Daoy (cell line): ENCODE data around the gene NQO2. TPM values are rescaled to one million over a fixed set of nuclear protein-coding genes. Genes with fewer than 3 reads are reported as not detected.
"Not testable (repeated sequence)": the region's sequence is repeated elsewhere in the genome, so short reads cannot be mapped to it uniquely, and the experiment has no call there.

Source experiments
- DNase-seq: peaks from one replicate; pipeline ENCODE4 v3.0.0-alpha.2; 2015; ENCODE audit warnings: low read depth
- total RNA-seq: library from RNA; depleted of rRNA; stranded (reverse); fragments of >200 nt; shearing (Covaris generic); gene quantifications from 2 replicates; pipeline ENCODE4 v1.2.3, GENCODE V29; 2014

NQO2 gene
- total RNA-seq, 1 experiment from 2014 or later = 17.5 TPM

DNA sequence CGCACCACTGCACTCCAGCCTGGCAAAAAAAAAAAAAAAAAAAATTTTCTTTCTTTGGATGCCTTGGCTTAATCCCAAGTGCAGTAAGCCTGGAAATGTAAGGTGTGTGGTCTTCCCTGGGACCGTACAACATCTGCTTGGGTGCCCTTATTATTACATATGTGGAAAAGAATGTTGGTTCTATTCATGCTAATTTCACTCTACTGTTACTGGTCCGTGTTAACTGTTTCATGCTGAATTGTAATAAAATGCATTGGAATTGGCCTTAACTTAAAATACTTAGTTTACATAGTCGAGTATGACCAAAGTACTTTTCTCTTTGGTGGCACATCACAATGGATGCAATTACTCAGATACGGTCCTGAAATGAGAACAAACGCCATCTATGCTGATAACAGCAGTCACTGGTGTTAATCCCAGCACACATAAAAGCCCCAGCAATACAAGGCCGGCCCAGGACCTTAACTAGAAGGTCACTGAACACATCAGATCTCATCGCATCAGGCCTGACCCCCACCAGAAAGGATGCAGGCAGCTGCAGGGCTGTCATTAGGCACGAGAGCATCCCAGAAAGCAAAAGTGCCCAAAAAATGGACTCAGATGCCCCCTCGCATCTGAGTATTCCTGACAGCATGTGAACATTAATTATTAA, 29.5 kb upstream of the NQO2 start:
- no peak for DNase-seq

DNA sequence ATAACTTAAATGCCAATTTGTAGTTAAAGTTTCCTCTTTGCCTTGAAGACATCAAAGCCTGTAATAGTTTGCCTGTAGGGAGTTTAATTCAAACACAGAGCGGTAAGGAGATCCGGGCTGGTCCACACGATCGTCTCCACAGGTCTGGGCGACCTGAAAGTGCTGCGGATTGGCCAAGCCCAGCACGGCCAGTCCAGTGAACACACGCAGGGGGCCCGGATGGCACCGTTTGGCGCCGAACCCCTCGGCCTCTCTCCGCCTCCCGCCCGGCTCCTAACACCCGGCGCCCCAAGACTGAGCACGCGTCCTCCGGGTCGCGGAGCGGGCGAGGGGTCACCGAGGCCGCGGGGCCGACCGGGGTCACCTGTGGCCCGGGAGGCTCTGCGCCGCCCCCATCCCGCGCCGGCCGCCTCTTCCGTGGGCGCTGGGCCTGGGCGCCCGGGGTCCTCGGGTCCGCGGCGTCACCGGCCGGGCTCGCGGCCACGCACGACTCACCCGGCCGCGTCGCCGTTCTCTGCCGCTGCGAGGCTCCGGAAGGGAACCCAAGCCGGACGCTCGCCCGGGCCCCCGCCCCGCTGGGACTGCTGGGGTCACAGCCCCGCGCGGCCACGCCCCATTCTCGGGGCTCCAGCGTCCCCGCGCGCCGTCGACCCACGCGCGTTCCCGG, 28.8 kb upstream of the NQO2 start:
- peak; percentile 65 for DNase-seq

DNA sequence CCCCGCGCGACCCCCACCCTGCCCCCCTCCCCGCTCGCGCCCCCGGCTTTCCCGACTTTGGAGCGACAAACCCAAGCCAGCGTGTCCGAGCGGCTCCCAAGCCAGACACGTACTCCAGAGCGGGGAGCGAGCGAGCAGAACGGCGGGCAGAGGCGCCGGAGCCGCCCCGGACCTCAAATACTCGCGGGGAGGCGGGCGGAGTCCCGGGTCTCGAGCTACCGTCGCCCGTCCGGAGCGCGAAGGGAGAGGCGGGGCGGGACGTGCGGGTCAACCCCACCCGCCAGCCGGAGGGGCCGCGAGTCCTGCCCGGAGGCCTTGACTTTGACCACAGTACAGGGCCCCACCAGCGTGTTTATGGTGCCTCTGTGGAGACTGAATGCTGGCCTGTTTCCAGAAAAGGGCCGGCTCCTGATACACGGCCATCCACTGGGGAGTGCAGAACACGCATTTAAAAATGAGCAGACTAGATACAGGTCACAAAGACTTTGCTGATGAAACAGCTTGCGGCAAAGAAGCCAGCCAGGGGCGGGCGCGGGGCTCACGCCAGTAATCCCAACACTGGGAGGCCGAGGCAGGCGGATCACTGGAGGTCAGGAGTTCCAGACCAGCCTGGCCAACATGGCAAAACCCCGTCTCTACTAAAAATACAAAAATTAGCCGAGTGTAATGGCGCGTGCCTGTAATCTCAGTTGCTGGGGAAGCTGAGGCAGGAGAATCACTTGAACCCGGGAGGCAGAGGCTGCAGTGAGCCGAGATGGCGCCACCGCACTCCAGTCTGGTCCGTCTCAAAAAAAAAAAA, 28.1 kb upstream of the NQO2 start, which contains the start of gene SERPINB6:
TSS of gene SERPINB6 (minus strand) at position 148 of the 799 bp plus-strand sequence. CDS start 12,235 bp downstream, outside the sequence.
- peak; percentile 62 for DNase-seq

DNA sequence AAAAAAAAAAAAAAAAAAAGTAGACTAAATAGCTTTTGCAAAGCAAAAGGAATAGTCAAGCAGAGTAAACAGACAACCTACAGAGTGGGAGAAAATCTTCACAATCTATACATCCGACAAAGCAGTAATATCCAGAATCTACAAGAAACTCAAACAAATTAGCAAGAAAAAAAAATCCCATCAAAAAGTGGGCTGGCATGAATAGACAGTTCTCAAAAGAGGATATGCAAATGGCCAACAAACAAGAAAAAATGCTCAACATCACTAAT, 27.5 kb upstream of the NQO2 start:
- not testable (repeated sequence) for DNase-seq

DNA sequence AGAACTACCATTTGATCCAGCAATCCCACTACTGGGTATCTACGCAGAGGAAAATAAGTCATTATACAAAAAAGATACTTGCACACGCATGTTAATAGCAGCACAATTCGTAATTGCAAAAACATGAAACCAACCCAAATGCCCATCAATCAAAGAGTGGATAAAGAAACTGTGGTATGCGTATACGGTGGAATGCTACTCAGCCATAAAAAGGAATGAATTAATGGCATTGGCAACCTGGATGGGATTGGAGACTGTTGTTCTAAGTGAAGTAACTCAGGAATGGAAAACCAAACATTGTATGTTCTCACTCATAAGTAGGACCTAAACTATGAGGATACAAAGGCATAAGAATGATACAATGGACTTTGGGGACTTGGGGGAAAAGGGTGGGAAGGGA, 27.0 kb upstream of the NQO2 start:
- not testable (repeated sequence) for DNase-seq

DNA sequence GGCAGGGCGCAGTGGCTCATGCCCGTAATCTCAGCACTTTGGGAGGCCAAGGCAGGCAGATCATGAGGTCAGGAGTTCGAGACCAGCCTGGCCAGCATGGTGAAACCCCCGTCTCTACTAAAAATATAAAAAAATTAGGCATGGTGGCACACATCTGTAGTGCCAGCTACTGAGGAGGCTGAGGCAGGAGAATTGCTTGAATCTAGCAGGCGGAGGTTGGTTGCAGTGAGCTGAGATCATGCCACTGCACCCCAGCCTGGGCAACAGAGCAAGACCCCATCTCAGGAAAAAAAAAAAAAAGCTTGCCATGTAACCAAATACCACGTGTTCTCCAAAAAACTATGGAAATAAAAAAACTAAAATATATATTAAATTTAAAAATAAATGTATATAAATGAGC, 26.5 kb upstream of the NQO2 start:
- DNase-seq = not testable (repeated sequence)

DNA sequence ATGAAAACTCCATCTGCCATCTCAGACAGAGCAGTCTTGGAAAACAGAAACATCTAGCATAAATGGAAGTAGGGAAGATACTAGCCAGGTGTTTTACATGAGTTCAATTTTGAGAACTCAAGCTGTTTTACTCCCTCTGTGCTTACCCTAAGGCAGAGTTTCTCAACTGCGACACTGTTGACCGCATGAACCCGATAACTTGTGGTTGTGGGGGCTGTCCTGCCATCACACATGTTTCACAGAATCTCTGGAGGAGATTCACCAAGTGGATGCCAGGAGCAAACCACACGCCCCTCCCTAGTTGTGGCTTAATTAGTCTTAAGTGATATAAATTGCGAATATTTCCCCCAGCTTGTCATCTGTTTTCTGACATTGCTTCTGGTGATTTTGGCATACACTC, 26.0 kb upstream of the NQO2 start:
- peak; percentile 55 for DNase-seq

DNA sequence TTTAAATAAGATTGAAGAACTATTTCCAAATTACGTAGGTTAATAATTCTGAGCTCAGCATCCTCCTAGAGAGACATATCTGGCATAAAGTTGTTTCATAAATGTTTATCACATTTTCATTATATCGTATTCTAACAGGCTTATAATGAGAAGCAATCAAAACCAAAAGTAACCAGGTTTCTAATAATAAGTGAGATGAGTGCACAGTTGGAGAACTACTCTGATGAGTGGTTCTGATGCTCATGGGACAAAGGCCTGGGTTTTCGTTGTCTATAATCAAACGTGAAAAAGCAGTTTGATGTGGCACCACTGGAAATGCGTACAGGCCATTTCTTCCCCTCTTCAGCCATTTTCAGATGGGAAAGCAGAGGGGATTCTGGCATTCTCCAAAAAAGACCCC, 23.6 kb upstream of the NQO2 start:
- no peak for DNase-seq

DNA sequence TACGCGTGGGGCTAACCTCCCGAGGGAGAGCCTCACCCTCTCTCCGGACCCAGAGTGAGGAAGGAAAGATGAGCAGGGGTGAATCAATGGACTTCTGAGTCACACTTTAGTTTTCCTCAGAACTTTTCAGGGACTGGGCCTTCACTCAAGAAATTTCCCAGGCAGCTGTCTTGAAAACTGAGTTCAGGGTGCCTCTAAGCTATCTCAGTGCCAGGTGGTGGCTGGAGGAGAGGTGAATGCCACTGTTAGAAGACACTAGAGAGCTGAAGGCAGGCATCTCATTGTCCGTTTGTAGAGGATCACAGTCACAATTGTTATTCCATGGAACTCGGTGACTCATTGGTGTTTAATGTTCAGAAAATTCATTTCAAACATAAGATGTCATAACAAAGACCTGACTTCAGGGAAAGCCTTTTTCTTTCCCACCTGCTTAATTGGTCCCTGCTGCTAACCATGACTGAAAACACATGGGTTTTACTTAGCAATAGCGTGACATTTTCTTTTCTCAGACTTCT, 23.1 kb upstream of the NQO2 start:
- DNase-seq = peak; percentile 73

DNA sequence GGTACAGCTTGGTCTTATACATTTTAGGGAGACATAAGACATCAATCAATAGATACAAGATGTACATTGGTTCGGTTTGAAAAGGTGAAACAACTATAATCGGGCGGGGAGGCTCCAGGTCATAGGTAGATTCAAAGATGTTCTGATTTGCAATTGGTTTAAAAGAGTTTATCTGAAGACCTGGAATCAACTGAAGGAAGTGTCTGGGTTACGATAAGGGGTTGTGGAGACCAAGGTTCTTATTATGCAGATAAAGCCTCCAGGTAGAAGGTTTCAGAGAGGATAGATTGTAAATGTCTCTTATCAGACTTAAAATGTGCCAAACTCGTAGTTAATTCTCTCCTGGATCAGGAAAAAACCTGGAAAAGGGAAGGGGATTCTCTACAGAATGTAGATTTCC, 22.4 kb upstream of the NQO2 start:
- no peak for DNase-seq

DNA sequence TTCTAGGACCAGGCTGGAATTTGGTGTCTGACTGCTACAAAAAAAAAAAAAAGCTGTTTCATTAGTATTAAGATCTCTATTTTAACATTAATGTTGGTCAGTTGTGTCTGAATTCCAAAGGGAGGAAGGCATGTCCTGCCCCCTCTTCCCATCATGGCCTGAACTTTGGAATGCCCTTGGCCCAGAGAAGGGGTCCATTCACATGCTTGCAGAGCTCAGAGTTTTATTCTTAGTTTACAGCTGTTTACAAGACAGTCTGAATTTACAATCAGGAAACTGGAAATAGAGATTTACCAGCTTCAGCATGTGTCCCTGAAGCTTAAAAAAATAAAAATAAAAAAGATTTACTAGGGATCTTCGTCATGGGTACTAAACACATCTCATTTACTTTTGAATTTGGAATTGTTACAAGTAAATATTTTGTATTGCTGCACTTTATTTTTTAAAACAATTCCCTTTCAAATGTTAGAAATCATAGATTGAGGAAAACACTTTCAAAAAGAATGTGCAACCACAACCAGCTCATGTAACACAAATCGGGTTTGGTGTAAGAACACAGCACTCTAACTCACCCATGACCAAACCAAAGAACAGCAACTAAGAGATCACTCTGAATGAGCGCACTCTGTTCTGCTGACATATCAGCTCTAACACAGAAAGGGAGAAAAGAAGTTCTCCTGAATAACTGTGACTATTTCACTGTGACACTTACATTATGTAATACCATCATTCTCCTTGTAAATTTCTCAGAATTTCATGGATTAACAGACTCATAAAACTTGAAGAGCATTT, 21.7 kb upstream of the NQO2 start:
- DNase-seq = no peak

DNA sequence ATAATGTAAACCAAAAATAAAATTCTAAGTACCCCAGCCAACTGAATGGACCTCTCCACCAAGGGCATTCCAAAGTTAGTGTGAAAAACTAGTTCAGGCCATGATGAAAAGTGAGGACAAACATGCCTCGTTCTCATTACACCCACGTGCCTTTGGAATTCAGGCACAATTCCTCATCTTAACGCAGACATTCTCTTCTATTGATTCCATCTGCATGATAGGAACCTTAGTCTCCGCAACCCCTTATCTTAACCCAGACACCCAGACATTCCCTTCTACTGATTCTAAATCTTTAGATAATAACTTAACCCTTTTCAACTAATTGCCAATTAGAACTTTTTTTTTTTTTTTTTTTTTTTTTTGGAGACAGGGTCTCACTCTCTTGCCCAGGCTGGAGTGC, 20.8 kb upstream of the NQO2 start:
- DNase-seq = no peak

DNA sequence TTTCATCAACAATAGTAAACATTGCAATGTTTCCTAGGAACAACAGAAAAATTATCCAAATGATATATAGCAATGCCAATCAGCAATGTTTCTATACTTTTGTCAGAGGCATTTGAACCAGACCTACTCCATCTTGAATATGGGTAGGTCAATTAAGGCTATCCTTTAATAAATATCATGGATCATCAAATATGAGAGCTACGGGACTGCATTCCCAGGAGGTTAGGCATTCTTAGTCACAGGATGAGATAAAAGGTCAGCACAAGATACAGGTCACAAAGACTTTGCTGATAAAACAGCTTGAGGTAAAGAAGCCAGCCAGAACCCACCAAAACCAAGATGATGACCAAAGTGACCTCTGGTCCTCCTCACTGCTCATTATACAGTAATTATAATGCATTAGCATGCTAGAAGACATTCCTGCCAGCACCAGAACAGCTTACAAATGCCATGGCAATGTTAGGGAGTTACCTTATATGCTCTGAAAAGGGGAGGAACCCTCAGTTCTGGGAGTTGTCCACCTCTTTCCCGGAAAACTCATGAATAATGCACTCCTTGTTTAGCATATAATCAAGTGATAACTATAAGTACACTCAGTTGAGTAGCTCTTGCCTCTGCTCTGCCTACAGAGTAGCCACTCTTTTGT, 19.8 kb upstream of the NQO2 start:
- no peak for DNase-seq

DNA sequence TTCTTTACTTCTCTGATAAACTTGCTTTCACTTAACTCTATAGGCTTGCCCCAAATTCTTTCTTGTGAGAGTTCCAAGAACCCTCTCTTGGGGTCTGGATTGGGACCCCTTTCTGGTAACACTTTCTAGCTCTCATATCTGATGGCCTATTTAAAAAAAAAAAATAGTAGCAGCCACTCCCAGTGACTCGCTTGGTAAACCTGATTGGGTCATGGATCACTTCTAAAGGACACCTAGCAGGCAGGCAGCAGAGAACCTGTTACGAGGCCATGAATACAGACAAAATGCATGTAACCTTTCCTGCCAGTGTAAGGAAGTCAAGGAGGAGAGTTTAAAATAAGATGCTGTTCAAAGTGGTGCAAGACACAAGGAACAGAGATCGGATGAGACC, 19.2 kb upstream of the NQO2 start:
- no peak for DNase-seq

DNA sequence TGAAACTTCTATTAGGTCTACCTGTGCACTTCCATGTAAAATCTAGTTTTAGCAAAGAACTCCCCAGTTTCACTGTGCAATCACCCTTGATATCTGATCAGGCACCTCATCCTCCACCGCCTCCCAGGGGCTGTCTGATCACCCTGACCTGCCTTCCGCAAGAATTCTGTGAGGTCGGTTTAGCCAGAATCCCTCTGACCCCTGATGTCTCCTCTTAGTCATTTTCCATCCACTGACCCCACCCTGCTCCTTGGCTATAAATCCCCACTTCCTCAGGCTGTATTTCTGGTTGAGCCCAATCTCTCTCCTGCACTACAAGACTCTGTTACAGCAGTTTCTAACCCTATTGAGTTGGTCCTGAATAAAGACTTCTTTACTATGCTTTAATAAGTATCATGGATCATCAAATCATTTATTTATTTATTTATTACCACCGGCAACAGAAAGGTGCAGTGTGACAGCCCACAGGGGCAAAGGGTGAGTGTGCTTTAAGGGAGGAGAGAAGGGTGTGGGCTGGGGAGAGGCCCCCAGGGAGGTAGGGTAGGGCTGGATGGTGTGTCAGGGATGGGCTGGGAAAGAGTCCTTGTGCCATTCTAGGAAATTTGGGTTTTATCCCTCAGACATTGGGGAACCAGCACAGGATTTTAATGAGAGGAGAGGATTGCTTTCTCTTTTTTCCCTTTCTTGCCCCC, 17.1 kb upstream of the NQO2 start:
- no peak for DNase-seq

DNA sequence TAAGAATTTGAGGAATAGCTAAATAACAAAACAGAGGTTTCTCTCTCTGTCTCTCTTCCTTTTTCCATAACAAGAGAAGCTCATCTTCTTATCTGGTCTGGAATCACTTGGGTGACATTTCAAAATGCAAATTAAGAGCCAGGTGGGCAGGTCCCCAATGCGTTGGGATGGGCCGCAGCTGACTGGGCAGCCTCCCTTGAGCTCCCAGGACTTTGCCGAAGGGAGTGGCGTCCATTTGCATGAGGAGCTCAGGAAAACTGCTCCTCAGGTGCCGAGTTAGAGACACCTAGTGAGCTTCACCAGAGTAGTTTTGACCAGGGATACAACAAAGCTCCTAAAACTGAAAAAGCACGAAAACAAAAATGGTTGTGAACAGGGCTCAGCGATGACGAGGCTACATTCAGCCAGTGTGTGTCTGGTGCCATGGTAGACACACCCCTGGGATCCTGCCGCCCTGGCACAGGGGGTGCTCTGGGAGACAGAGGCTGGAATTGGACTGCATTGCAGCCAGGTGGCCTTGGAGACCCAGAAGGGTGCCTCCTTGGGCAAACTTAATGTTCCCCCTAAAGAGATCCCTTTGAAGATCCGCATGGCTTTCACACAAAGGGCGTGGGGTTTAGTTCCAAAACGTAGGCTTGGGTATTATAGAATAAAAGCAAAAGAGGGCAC, 14.8 kb upstream of the NQO2 start:
- no peak for DNase-seq

DNA sequence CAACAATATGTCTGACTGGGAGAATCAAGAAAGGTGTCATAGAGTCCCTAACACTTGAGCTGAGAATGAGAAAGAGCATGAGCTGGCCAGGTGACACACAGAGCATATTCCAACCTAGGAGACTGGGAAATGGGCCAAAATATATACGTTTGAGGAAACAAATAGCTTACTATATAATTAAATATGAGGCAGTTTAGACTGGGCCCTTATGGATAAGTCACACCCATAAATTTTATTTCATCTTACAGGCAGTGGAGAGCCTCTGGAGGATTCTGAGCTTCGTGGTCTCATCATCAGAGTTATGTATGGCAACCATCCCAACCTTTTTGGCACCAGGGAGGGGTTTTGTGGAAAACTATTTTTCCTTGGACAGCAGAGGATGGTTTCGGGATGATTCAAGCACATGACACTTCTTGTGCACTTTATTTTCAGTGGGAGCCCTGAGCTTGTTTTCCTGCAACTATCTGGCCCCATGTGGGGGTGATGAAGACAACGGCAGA, 12.9 kb upstream of the NQO2 start:
- peak; percentile 77 for DNase-seq

DNA sequence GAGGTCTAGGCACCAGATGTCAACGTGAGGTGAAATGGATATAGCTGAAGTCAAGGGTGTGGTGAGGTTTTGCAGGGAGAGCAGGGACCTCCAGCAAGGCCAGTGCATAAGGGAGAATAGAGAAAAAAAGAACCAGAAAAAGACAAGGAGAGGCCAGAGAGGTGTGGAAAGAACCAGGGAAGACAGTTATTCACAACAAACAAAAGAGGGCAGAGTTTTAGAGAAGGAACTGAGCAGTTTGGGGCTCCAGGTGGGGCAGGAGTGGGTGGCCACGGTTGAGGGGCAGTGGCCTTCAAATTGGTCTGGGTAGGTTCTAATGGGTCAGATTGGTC, 11.6 kb upstream of the NQO2 start:
- peak; percentile 20 for DNase-seq

DNA sequence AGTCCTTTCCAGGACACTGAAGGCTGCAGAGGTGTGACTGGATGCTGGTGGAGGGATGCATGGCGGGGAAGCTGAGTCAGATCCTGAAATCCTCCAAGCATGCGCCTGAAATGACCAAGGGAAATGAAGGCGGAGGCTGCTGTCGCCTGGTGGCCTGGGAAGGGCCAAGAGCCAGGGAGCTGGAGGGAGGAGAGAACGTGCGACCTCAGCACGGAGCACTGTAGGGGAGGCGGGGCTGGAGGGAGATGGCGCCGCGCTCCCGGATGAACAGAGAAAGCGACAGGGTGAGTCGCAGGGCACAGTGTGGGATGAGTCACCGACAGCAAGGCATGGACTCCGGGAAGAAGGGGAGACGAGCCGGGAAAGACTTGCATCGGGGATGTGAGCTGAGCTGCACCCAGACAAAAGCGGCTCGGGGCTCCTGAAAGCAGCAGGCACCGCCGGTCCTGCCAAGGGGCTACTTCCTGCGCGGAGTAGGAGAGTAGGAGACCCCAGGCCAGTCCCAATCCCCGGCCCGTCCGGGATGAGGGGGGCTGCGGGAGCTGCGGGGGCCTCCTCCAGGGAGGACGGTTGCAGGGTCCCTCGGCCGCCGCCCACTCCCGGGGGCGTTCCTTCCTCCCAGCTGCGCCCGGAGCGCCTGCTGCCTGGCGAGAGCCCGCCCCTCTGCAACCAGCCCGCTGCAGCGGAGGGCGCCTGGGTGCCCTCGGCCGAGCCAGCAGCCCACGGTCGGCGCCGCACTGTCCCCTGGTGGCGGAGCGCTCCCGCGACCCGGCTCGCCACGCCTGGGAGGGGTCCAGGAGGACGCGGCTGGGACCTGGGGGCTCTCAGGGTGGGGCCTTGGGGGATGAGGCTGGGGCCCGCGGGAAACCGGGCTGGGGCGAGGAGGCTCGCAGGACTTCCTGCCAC, 11.0 kb upstream of the NQO2 start:
- peak; percentile 99 for DNase-seq
